Measurements from ENCODE around the gene THAP6.
"Not testable (repeated sequence)": the region's sequence is repeated elsewhere in the genome, so short reads cannot be mapped to it uniquely, and the experiment has no call there.

The THAP6 gene

GRCh38 chr4:75527482-75527881, 13.2 kb downstream of the THAP6 start:
- no peak for DNase-seq

DNA sequence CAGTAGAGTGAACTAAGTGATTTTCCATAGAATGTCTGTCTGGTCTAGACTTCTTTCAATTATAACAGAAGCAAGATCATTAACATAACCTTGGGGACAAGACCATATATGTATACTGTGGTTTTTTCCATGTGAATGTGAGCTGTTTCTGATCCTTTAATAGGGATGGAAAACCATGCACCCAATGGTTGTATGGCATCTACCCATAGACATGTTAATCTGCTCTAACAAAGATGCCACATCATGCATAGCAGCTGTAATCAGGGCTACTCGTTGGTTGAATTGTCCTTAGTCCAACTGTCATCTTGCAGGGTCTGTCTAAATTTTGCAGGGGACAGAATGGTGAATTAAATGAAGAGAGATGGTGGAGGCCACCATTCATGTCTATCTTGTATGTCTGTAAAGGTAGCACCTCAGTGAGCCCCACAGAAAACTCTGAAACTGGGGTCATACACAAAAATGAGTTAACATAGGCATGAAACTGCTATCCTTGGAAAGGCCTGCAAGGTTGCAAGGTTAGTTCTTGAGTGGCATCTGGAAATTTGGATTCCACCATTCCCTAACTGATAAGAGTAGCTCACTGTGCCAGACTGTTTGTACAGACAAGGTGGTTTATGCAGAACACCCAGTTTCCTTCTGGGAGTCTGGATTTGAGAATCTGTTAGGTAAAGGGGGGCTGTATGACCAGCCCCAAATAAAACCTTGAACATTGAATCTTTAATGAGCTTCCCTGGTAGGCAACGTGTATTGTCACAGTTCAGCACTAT, 16.5 kb downstream of the THAP6 start:
- DNase-seq, result no peak

DNA sequence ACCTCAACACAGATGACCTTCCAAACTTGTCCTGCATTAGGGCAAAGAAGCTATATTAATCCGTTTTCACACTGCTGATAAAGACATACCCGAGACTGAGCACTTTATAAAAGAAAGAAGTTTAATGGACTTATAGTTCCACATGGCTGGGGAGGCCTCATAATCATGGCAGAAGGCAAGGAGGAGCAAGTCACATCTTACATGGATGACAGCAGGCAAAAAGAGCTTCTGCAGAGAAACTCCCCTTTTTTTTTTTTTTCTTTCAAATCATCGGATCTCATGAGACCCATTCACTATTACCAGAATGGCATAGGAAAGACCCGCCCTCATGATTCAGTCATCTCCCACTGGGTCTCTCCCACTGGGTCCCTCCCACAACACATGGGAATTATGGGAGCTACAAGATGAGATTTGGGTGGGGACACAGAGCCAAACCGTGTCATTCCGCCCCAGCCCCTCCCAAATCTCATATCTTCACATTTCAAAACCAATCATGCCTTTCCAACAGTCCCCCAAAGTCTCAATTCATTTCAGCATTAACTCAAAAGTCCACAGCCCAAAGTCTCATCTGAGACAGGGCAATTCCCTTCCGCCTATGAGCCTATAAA, 17.4 kb downstream of the THAP6 start:
- not testable (repeated sequence) for DNase-seq

GRCh38 chr4:75533339-75533887, 19.1 kb downstream of the THAP6 start:
- not testable (repeated sequence) for DNase-seq

- not testable (repeated sequence) for DNase-seq
Observed at GRCh38 chr4:75533926-75534325, 19.7 kb downstream of the THAP6 start.

- DNase-seq, result not testable (repeated sequence)
Observed at GRCh38 chr4:75537308-75537707, 23.0 kb downstream of the THAP6 start.

DNA sequence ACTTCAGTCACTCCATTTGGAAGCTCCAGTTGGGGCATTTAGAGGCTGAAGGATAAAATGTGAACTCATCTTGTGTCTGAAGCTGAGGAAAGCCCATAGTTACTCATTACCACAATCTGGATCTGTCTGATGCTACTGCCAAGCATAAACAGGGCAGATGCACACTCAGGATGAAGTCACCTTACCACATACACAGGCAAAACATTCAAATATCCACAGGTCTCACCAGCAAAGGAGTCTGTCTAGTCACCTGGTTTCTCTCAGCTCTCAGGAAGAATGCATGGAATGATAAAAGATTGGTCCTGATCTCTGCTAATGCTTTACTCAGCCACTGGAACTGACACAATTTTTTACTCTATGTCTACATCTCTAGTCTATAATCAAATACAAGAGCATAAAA, 28.6 kb downstream of the THAP6 start:
- DNase-seq, result no peak

DNA sequence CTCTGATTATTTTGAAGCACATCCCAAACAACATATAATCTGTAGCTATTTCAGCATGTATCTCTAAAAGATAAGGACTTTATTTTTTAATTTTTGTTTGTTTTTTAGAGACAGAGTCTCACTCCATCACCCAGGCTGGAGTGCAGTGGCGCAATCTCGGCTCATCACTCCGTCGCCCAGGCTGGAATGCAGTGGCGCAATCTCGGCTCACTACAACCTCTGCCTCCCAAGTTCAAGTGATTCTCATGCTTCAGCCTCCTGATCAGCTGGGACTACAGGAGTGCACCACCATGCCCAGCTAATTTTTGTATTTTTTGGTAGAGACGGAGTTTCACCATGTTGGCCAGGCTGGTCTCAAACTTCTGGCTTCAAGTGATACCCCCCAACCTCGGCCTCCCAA, 29.9 kb downstream of the THAP6 start:
- not testable (repeated sequence) for DNase-seq

DNA sequence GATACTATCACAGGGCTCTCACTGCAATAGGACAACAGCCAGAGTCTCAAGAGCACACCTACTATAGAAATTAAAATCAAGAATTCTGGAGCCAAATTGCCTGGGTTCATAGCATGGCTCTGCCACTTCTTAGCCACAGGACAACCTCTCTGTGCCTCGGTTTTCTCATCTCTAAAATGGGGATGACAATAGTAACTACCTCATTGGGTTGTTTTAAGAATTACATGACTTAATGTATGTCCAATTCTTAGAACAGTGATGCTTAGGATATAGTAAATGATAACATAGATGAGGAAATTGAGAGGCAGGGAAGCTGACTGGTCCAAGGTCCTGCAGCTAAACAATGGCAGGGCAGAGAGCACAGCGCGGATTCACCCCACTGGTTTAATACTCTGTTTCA, 30.6 kb downstream of the THAP6 start:
- DNase-seq, result no peak

DNA sequence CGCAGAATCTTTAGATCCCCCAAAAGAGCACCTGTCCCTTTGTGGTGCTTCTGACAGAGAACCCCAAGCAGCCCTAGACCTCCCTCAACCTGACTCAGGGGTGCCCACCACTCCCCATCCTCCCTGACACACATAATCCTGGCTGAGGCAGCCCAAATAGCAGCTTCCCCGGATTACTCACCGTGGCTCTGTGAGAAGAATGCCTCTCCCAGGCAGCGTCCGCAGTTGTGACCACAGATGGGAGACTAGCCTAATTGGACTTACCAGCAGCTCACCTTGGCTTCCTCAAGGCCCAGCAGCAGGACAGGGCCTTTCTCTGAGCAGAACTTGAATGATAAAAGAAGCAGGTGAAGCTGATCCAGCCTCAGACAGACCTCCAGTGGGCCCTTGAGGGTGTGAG, 31.3 kb downstream of the THAP6 start:
- DNase-seq, result no peak

DNA sequence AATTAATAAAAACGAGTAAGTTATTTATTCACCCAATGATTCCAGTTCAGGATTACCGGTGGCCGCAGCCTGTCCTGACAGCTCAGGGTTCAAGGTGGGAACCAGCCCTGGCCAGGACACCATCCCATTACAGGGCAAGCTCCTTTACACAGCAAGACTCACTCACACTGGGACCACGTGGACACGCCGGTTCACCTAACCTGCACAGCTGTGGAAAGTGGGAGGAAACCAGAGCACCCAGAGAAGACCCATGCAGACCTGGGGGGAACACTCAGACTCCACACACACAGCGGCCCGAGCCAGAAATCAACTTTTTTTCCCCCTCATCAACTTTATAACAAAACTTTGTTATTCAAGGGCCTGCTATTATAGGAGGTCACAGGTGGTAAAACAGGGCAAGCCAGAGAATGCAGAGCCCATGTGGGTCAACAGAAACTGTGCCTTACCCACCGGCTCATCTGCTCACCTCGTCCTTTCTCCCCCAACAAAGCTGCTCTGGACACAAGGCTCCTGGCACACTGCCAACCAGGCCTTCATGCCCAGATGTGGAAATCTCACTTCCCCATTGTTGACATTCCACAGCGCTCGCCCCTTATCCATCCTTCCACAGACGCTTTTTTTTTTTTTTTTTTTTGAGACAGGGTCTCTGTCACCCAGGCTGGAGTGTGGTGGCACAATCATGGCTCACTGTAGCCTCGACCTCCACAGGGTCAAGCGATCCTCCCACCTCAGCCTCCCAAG, 33.5 kb downstream of the THAP6 start:
- no peak for DNase-seq

GRCh38 chr4:75549019-75549418, 34.7 kb downstream of the THAP6 start:
- DNase-seq, result no peak

DNA sequence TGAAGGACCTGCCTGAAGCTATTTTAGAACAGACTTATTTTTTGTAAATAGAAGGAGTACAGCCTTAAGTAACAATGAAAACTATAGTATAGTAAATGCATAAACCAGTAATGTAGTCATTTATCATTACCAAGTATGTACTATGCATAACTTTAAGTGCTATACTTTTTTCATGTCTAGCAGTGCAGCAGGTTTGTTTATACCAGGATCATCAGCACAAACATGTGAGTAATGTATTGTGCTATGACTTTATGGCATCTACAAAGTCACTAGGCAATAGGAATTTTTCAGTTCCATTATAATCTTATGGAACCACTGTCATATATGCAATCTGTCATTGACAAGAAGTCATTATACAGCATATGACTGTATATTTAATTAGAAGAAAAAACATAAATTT, 38.2 kb downstream of the THAP6 start:
- no peak for DNase-seq

DNA sequence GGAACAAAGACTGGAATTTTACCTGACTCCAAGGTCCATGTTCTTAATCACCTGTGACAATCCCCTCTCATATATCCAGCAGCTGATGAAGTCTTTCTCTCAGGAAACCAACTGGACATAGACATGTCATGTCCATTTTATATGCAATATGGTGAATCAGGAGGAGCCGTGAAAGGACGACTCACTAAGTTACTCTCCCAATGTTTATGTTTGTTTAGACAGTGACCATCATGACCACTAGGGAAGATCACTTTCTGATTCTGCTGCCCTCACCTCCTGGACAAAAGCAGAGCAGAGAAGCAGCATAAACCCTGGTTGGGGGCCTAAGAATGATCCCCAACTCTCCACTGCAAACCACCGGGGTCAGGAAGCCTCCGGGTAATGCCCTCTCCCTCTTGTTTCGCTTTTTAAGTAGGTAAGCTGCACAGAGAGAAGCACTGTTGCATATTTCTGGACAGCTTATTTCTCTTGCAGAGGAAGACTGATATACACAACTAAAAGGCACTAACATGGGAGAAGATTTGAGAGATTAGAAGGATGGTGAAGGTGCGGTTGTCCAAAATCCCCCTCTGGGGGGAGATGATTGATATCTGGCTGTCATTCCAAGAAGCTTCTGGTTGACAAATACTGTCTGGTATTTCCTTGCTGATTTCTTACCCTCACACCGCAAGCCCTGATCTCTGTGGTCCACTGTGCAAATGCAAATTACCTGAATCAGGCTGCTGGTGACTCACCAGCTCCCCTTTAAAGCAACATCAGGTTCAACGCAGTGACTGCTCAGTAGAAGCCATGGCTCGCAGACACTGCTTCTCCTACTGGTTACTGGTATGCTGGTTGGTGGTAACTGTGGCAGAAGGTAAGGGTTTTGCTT, 41.3 kb downstream of the THAP6 start, which contains the start of gene ODAPH:
ODAPH (plus strand) TSS at position 773 of the 871 bp plus-strand sequence; CDS start at position 790, 17 bp downstream.
- no peak for DNase-seq

- no peak for DNase-seq
Observed at GRCh38 chr4:75557696-75558095, 43.4 kb downstream of the THAP6 start.

GRCh38 chr4:75561789-75562188, 47.5 kb downstream of the THAP6 start:
- DNase-seq, result no peak

DNA sequence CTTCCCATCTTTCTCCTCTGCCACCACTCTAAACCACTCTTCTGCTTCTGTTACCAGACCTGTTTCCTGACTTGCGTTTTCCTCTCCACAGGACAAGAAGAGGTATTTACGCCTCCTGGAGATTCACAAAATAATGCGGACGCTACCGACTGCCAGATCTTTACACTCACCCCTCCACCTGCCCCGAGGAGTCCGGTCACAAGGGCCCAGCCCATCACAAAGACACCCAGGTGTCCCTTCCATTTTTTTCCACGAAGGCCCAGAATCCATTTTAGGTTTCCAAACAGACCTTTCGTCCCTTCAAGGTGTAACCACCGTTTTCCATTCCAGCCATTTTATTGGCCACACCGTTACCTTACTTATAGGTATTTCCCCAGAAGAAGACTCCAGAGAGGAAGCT, 49.8 kb downstream of the THAP6 start:
- no peak for DNase-seq

- no peak for DNase-seq
Observed at GRCh38 chr4:75565481-75565880, 51.2 kb downstream of the THAP6 start.

- DNase-seq, result no peak
Observed at GRCh38 chr4:75566911-75567310, 52.6 kb downstream of the THAP6 start.

GRCh38 chr4:75567725-75568124, 53.5 kb downstream of the THAP6 start:
- DNase-seq, result no peak

Data from activated CD8-positive, alpha-beta memory T cell treated with anti-CD3 and anti-CD28 coated beads, Interleukin-2, amount 50 U/mL, for 48 hours (primary cell).